PFSK-1 (cell line): ENCODE measurements around the gene ACBD3.

Experiments used
- FOXP2 ChIP-seq: optimal IDR thresholded peaks from 2 replicates; pipeline ENCODE3; 2011; ENCODE audit warnings: borderline replicate concordance, control low read depth, inconsistent platforms; ENCODE audit not compliant: insufficient read depth; ENCODE audit errors: extremely low read length, extremely low read depth
- POLR2AphosphoS5 ChIP-seq: IDR thresholded peaks from 2 replicates; pipeline ENCODE4 v1.6.1; 2012; ENCODE audit warnings: low read depth, mild to moderate bottlenecking, control low read depth, low read length, moderate library complexity
- REST ChIP-seq, 2 experiments: IDR thresholded peaks; 2 replicates each; pipeline versions ENCODE4 v1.6.1 to v1.8.0; 2011 to 2012; ENCODE audit warnings: low read depth in 2 of 2, low read length in 2 of 2, control low read depth in 1 of 2, inconsistent platforms in 1 of 2, mild to moderate bottlenecking in 1 of 2, moderate library complexity in 1 of 2; ENCODE audit not compliant: insufficient read depth in 1 of 2
- SIN3A ChIP-seq: IDR thresholded peaks from 2 replicates; pipeline ENCODE4 v1.6.1; 2012; ENCODE audit warnings: mild to moderate bottlenecking, low read length, moderate library complexity, borderline replicate concordance; ENCODE audit not compliant: insufficient read depth
- TAF1 ChIP-seq: IDR thresholded peaks from 2 replicates; pipeline ENCODE4 v1.6.1; 2012; ENCODE audit warnings: low read length, control low read depth, borderline replicate concordance; ENCODE audit not compliant: insufficient read depth

- TF ChIP-seq POLR2AphosphoS5: no peak
- TF ChIP-seq TAF1: no peak
- no peak for TF ChIP-seq REST (IDR thresholded peaks at IDR 0.05; ENCODE audit: insufficient read depth in 1 of 2, low read depth in 2 of 2, low read length in 2 of 2)
- no peak for TF ChIP-seq SIN3A
- no peak for TF ChIP-seq FOXP2
Measured at GRCh38 chr1:226133504-226134123, 52.9 kb downstream of the ACBD3 start.
